Stimulated activated CD4-positive, alpha-beta T cell treated with anti-CD3 and anti-CD28 coated beads, Interleukin-4, amount 100 ng/mL, for 48 hours (primary cell): ENCODE measurements around the gene CSRP3.

Source experiments
- DNase-seq, 2 donors: peaks; one replicate each; pipeline ENCODE4 v3.0.0-alpha.2; 2020; ENCODE audit warnings: low read depth in 2 of 2

Gene CSRP3

DNA sequence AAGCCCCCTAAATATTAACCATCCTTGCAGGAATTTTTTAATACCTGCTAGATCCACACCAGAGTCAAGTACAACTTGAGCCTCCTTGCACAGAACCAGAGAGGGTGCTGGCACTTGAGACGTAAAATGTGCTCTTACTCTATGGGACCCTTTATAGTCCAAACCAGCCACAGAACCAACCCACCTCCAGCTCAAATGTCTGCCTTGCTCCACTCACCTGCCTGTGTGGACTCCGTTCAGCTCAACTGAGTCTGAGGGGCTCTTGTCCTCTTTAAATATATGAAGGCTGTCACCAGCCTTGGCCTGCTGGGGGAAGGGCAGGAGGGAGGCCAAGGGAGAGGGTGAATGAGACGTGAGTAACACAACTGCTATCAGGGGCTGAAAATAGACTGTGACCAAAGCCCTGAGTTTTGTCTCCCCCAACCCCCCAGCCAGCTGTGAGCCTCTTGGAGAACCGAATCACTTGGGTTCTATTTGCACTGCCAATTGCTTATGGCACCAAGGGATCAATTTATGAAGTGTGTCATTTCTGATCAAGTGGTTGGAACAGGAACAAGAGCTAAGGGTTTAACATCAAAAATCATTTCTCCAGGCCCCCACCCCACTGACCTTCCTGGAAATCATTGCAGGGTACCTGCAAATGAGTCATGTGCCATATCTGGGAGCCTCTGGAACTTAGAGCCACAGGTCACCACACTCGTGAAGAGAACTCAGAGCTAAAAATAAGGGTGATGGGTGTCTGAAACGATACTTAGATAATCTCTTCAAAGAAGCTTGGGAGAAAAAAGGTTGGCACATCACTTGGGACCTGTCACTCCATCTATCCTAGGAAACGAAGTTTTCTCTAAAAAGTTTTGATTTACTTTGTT is at the start of gene CSRP3:
Gene CSRP3 (minus strand): TSS at position 247 of the 869 bp plus-strand sequence. CDS start 9,535 bp downstream, outside the sequence.
- no peak for DNase-seq

DNA sequence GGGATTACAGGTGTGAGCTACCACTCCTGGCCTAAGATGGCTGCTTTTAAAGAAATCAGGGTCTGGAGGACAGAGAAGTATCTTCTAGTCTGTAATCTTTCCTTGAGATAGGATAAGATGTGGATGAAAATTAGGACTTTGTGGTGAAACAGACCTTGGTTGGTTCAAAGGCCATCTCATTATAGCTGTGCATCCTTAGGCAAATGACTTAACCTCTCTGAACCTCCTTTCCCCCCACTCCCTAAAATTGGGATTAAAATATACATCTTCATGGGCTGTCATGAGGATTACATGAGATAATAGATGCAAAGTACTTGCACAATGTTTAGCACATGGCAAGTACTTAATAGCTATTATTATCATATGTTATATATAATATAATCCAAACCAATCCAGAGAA is 49.8 kb upstream of the CSRP3 start:
- no peak for DNase-seq

- no peak for DNase-seq
Measured at GRCh38 chr11:19246816-19247215, 45.0 kb upstream of the CSRP3 start.

DNA sequence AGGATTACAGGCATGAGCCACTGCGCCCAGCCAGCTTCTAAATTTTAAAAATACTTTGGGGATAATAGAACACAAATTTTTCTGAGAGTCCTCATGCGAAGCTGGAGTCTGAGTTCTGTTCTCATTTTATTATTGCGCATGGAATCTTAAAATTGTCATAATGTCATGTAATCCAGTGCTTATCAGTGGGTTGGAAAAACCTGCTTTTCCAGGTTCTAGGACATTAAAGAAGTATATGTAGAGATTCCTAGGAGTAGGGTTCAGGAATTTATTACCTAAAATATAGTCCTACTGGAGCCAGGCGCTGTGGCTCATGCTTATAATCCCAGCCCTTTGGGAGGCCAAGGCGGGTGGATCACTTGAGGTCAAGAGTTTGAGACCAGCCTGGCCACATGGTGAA is 43.6 kb upstream of the CSRP3 start:
- DNase-seq, result no peak

GRCh38 chr11:19244621-19245020 is 42.8 kb upstream of the CSRP3 start:
- no peak for DNase-seq

DNA sequence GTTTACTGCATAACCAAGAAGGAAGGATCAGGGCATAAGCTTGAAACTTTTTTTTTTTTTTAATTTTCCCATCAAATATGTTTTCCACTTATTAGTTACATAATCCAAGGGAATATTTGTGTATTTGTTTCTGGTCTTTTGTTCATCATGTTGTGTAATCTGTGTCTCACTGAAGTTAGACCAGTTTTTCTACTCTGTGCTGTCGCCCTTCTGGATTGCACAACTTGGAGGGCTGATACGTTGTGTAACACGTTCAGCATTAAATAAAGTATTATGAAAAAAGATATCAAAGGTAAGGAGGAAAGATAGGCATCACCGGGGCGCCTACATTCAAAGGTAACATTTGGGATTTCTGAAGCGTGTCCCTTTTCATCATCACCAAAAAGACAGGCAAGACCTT is 42.3 kb upstream of the CSRP3 start:
- no peak for DNase-seq

DNA sequence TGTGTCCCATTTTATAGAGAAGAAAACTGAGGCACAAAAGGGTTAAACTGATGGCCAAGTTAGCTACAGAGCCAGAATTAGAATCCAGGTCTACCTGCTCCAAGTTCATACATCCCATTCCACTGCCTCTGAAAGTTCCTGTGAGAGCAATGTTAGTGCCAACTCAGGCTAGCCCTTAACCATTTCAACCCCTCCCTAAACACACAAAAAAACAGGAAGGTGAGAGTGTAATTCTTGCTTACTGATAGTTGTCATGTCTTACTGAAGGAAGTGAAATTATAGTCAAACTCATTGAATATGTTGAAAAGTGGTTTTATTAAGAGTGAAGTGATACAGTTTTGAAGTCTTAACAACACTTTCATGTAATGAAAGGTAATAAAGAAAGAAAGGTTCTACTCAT is 41.8 kb upstream of the CSRP3 start:
- DNase-seq, result no peak

- no peak for DNase-seq
Measured at GRCh38 chr11:19243143-19243542, 41.4 kb upstream of the CSRP3 start.

DNA sequence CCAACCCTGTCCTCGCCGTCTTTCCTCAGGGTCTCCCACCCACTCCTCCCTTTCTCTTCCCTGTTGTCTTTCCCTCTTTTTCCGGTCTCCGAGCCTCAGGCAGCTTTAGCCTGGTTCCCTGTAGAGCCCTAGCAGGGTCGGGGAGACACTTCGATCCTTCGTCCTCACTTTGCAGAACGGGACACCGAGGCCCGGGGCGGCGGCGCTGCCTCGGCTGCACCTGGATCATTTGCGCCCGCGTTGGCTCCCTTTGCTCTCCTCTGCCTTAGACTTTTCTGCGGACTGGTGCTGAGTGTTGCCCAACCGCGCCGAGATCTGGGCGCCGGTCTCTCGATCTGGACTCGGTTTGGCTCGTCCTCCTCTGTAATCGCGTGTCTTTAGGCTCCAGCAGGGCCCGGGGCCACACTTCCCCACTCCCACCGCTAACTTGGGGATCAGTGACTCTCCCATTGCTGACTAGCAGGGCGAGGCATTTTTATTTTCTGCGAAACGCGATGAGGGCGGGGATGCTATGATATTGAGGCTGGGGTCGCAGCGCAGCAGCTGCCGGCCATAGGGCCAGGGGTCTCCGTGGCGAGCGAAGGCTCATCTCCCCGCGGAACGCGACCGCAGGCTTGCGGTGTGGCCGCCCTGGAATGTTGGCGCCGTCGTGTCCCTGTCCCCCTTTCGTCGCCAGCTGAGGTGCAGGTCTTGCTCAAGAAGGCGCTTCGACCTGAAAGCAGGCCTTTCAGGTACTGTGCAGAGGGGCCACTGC is 40.6 kb upstream of the CSRP3 start:
- no peak for DNase-seq

DNA sequence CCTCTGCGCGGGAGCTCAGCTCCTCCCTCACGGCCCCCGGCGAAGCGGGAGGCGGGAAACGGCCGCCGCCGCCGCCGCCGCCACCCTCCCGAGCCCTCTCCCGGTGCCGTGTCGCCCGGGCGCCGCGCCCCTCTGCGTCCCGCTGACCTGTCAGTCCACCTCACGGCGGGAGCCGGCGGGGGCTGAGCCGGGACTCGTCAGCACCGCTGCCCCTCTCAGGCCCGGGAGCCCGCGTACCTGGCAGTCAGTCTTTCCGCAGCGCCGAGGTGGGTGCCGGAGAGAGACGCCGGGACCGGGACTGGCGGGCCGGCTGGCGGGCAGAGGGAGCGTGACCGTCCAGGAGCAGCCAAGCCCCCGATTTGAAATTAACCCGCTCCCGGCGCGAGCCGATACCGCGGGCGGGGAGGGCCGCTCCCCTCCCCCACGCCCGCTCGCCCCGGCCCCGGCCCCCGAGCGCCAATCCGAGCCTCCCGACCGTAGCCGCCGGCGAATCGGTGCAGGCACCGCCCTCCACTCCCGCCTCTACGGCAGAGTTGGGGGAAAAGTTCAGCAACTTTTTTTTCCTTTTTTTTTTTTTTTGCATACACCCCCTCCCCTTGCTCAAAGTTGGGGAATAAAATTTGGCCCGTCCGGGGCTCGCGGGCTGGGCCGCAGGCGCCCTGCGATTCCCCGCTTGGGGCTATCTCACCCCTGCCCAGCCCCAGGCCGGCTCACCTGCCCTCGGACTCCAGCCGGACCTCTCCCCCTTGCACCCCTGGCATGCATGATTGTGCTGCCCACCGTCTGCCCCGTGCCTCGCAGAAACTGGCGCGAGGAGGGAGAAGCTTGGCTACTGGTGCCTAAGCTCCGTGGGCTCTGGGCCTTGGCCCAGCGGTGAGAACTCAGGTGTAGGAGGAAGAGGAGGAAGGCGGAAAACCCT is 39.7 kb upstream of the CSRP3 start:
- DNase-seq, result peak; percentile 28 to 44

DNA sequence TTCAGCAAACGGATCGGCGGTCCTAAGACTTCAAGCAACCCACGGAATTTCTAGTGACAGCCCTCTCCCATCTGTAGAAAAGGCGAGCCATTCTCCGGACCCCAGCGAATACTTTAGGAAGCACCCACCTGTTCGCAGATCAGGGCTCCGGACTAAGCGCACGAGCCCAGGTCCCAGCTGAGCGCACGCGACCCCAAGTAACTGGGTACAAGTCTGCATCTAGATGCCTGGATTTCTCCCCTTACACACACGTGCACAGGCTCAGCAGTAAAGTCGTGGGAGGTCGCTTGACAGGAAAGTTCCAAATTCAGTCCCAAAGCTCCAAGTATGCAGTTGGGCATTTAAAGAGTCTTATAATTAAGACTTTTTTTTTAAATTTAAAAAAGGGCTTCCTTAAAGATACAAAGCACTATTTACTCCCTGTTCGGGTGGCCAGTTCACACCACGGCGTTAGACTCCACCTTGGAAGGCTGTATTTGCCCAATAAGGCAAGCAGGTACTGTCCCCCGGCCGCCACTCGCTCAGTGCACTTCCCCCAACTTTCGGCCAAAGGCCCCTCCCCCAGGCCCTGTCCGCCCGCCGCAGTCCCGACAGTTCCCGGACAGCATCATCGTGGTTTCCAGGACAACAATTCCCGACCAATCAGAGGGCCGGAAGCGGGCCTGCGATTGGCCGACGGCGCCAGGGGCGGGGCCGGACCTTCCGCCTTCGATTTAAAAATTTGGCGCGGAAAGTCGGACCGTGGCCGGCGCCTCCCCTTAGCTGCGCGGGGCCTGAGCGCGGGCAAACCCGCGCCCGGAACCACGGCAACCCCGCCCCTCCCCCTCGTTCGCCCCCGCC is 38.9 kb upstream of the CSRP3 start, which contains the start of gene E2F8:
Gene E2F8 (minus strand): TSS at position 526 of the 840 bp plus-strand sequence. CDS start 824 bp downstream, outside the sequence.
- peak; percentile 78 to 88 for DNase-seq

DNA sequence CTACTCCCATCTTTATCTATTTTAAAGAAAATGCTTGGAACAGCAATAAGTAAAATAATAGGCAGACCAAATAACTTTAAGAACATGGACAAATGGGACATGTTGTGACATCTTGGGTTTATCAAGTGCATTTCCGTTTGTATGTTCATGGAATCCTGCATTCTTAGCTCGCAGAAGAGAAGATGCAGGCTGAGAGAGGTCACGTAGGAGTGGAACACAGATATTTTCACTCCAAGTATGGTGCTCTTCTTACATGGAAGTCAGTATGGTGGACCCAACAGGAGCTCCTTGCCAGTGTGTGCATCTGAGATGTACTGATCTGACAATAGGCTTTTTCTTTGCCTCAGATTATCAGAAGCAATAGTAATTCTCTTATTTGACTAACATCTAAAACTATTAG is 37.3 kb upstream of the CSRP3 start:
- no peak for DNase-seq

DNA sequence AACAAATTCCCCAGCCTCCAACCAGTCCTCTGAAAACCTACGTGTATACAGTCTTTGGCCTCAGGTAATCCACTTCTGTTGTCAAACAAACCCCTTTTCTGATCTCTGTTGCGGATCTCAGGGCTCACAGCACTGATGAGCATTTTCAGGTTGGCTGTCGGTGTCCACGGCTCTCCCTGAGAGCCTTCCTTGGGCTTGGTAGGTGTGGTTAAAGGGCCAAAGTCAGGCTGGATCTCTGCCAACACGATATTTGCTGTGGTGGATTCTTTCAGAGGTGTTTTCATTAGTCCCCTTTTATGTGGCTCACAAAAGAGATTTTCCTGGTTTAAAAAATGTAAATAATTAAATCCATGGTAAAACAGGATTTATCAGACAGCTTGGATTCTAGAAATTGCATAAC is 36.0 kb upstream of the CSRP3 start:
- no peak for DNase-seq

DNA sequence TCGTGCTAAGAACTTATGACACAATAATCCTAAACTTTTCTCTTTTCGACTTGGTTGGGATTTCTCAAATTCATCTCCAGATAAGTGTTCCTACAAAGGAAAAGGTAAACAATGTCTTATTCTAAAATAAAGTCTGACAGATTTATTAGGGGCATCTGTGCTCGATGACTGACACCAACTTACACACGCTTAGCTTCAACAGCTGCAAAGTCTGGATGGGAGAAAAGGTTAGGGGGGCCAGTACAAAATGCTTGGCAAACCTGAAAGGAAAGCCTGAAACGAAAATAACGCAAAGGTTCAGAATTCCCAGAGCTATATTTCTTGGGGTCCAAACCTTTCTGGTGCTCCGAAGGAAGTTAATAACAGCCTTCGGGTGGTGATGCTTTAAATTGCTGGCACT is 35.6 kb upstream of the CSRP3 start:
- no peak for DNase-seq

GRCh38 chr11:19234231-19234817 is 32.5 kb upstream of the CSRP3 start:
- DNase-seq, result no peak

DNA sequence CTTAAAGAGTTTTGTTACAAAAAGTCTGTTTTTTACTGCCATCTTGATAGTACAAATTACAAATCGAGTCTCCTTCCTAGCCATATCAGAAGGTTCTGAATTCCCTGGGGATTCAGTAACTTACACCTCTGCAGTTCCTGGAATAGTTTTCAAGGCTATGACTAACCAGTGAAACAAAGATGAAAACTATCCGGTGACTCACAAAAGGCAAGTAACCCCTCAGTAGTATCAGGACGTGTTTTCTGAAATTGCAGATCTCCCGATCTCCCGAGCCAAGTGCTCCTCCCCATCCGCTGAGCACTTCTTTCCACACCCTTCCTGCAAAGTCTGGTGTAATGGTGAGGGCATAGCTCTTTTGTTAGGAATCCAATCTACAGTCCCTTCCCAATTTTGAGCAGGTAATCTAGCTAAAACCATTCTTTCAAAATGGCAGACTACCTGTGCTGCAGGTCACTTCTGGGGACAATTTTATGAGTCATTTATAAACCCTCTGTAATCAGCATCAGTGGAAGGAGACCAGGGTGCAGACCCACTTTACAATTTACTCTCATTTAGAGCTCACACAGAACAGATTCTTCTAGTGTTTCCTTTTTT is 31.2 kb upstream of the CSRP3 start:
- DNase-seq, result no peak

- DNase-seq, result no peak
Measured at GRCh38 chr11:19229671-19230070, 27.9 kb upstream of the CSRP3 start.

GRCh38 chr11:19228968-19229367 is 27.2 kb upstream of the CSRP3 start:
- no peak for DNase-seq

- no peak for DNase-seq
Measured at GRCh38 chr11:19226378-19227195, 24.8 kb upstream of the CSRP3 start.
